Upper lobe of right lung (tissue), 1 donor: Measurements from ENCODE around the gene LAMB2. TPM values are rescaled to one million over a fixed set of nuclear protein-coding genes. Genes with fewer than 3 reads are reported as not detected.

Experiments used
- ATAC-seq: fragments of 200-7000 bp; cut with Tn5 transposase; one replicate; pipeline ENCODE4 v1.9.1; 2020; ENCODE audit warnings: mild to moderate bottlenecking, moderate library complexity
- DNase-seq: peaks from one replicate; pipeline ENCODE4 v3.0.0-alpha.2; 2020
- H3K27ac ChIP-seq: fragments of 200-600 bp; one replicate; pipeline ENCODE4 v1.8.0; 2022
- H3K27me3 ChIP-seq: fragments of 200-600 bp; one replicate; pipeline ENCODE4 v1.8.0; 2022; ENCODE audit warnings: mild to moderate bottlenecking
- H3K36me3 ChIP-seq: fragments of 200-600 bp; one replicate; pipeline ENCODE4 v1.8.0; 2022
- H3K4me1 ChIP-seq: fragments of 200-600 bp; one replicate; pipeline ENCODE4 v1.8.0; 2022
- H3K4me3 ChIP-seq: fragments of 200-600 bp; one replicate; pipeline ENCODE4 v1.8.0; 2022; ENCODE audit warnings: mild to moderate bottlenecking
- H3K9me3 ChIP-seq: fragments of 200-600 bp; one replicate; pipeline ENCODE4 v1.8.0; 2022
- intact Hi-C: fragments of 100-400 bp; cut with DNase I; formaldehyde crosslinking; loops from one replicate; pipeline ENCODE4 v1.11.0; 2022
- total RNA-seq: library from RNA; stranded (reverse); fragmentation: NEBNext Ultra II Directional; extraction: Animal tissue kit (Norgen Biotek cat#: 25700); gene quantifications from one replicate; pipeline ENCODE4 v1.2.1, GENCODE V29; 2021
- TF ChIP-seq, protein P1 (sequence below): fragments of 200-600 bp; IDR thresholded peaks from one replicate; pipeline ENCODE4 v1.8.0; 2022; ENCODE audit warnings: antibody characterized with exemption
- donor health status: DM: no; HTN: yes; CAD: no; lungs with severe emphysema.

The LAMB2 gene
- total RNA-seq, 1 donor from 2014 or later, result 489 TPM

GRCh38 chr3:49174397-49174985 is 41.6 kb upstream of the LAMB2 start:
- H3K4me3 ChIP-seq, result no peak overlapping the region
- H3K36me3 ChIP-seq, result peaks cover 24% of the 10 kb centered on the region
- ATAC-seq, result no peak
- H3K27me3 ChIP-seq, result no peaks in the 10 kb centered on the region
- peaks cover 27% of the 10 kb centered on the region for H3K4me1 ChIP-seq
- DNase-seq, result no peak
- TF ChIP-seq, protein P1, sequence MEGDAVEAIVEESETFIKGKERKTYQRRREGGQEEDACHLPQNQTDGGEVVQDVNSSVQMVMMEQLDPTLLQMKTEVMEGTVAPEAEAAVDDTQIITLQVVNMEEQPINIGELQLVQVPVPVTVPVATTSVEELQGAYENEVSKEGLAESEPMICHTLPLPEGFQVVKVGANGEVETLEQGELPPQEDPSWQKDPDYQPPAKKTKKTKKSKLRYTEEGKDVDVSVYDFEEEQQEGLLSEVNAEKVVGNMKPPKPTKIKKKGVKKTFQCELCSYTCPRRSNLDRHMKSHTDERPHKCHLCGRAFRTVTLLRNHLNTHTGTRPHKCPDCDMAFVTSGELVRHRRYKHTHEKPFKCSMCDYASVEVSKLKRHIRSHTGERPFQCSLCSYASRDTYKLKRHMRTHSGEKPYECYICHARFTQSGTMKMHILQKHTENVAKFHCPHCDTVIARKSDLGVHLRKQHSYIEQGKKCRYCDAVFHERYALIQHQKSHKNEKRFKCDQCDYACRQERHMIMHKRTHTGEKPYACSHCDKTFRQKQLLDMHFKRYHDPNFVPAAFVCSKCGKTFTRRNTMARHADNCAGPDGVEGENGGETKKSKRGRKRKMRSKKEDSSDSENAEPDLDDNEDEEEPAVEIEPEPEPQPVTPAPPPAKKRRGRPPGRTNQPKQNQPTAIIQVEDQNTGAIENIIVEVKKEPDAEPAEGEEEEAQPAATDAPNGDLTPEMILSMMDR, result no peak
- no peak overlapping the region for H3K27ac ChIP-seq
- intact Hi-C loops, result loop anchor here (10.0 kb wide), 1 partner anchor 100 kb away; the partner anchor contains the start of gene C3orf62
- no peaks in the 10 kb centered on the region for H3K9me3 ChIP-seq

- TF ChIP-seq, protein P1, result no peak
- no peak for ATAC-seq
- peak overlapping the region; percentile 91 for H3K4me3 ChIP-seq
- H3K27me3 ChIP-seq, result no peaks in the 10 kb centered on the region
- peak overlapping the region; percentile 81 for H3K27ac ChIP-seq
- peaks cover 27% of the 10 kb centered on the region for H3K4me1 ChIP-seq
- no peaks in the 10 kb centered on the region for H3K9me3 ChIP-seq
- intact Hi-C loops, result loop anchor here (10.0 kb wide), 1 partner anchor 101 kb away; the partner anchor contains the start of gene C3orf62
- H3K36me3 ChIP-seq, result peaks cover 24% of the 10 kb centered on the region
- no peak for DNase-seq
Observed at GRCh38 chr3:49173792-49174170, 40.9 kb upstream of the LAMB2 start.

GRCh38 chr3:49173116-49173791 is 40.4 kb upstream of the LAMB2 start:
- peaks cover 24% of the 10 kb centered on the region for H3K36me3 ChIP-seq
- TF ChIP-seq, protein P1, result no peak
- no peaks in the 10 kb centered on the region for H3K27me3 ChIP-seq
- intact Hi-C loops, result loop anchor here (10.0 kb wide), 1 partner anchor 102 kb away; the partner anchor contains the start of gene C3orf62
- H3K27ac ChIP-seq, result peak overlapping the region; percentile 81
- no peak for ATAC-seq
- no peak for DNase-seq
- H3K4me3 ChIP-seq, result peak overlapping the region; percentile 91
- no peaks in the 10 kb centered on the region for H3K9me3 ChIP-seq
- peaks cover 27% of the 10 kb centered on the region for H3K4me1 ChIP-seq

GRCh38 chr3:49172551-49173041 is 39.7 kb upstream of the LAMB2 start:
- H3K4me1 ChIP-seq, result peaks cover 27% of the 10 kb centered on the region

GRCh38 chr3:49171775-49172500 is 39.1 kb upstream of the LAMB2 start:
- peaks cover 27% of the 10 kb centered on the region for H3K4me1 ChIP-seq
- peak overlapping the region; percentile 91 for H3K4me3 ChIP-seq
- no peak for ATAC-seq
- H3K27me3 ChIP-seq, result no peaks in the 10 kb centered on the region
- no peak for DNase-seq
- peaks cover 24% of the 10 kb centered on the region for H3K36me3 ChIP-seq
- peak overlapping the region; percentile 81 for H3K27ac ChIP-seq
- intact Hi-C loops, result loop anchor here (10.0 kb wide), 1 partner anchor 103 kb away; the partner anchor contains the start of gene C3orf62
- no peaks in the 10 kb centered on the region for H3K9me3 ChIP-seq
- TF ChIP-seq, protein P1, result no peak

More at GRCh38 chr3:49172551-49173041, 39.7 kb upstream of the LAMB2 start:
- TF ChIP-seq, protein P1, result no peak
- no peaks in the 10 kb centered on the region for H3K27me3 ChIP-seq
- intact Hi-C loops, result loop anchor here (10.0 kb wide), 1 partner anchor 102 kb away; the partner anchor contains the start of gene C3orf62
- ATAC-seq, result no peak
- peak overlapping the region; percentile 91 for H3K4me3 ChIP-seq
- H3K9me3 ChIP-seq, result no peaks in the 10 kb centered on the region
- peak overlapping the region; percentile 81 for H3K27ac ChIP-seq
- DNase-seq, result no peak
- H3K36me3 ChIP-seq, result peaks cover 24% of the 10 kb centered on the region
